ENCODE results near the gene TRPM5.

TRPM5 gene

DNA sequence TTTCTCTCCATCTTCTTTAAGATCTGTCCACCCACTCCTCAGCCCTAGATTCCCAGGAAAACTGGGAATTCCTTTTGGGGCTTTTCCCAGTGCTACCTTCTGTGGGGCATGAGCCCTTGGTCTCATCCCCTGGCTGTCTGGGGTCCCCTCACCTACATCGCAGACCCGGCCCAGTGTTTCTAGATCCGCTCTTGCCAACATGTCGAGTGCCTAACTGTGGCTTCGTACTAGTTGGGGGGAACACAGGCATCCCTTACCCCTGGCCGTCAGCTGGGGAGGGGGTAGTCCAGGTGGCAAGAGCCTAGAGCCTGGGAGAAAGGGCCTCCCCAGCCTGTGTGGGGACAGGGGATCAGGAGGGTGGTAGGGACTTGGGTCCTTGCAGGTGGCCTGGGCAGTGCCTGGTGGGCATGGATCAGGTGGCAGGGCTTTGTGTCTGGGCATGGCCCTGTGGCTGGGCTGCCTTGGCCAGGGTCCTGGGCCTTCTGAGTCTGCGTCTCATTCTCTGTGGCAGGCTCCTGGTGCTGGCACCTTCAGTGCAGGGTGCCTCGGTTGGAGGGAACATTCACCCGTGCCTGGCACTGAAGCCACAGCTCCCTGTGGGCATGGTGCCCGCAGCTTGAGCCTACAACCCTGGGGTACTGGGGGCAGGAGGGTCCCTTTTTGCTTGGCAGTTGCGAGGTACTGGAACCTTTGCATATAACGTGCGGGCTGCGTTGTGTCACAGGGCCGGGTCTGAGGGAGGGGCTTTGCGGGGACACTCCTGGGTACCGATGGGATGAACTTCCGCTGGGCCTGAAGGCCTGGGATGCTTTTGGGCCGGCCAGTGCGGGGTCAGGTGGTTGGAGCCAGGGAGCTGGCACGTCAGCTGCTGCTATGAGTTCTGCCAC is 4.6 kb upstream of the TRPM5 start:
- H3K4me1 ChIP-seq (ENCODE audit: control insufficient read depth, low read depth, low read length), result no peaks in the 10 kb centered on the region
- no peak overlapping the region for H3K9ac ChIP-seq (ENCODE audit: low read length)
- H3K9me3 ChIP-seq (ENCODE audit: control insufficient read depth, low read depth, low read length), result no peaks in the 10 kb centered on the region
- no peaks in the 10 kb centered on the region for H3K36me3 ChIP-seq (ENCODE audit: control insufficient read depth, low read depth, low read length)
- H3K27me3 ChIP-seq (ENCODE audit: control insufficient read depth, insufficient read depth, low read length), result peaks cover 89% of the 10 kb centered on the region
- no peak overlapping the region for H3K4me3 ChIP-seq (ENCODE audit: low read length)
- H3K27ac ChIP-seq (ENCODE audit: low read length), result no peak overlapping the region

DNA sequence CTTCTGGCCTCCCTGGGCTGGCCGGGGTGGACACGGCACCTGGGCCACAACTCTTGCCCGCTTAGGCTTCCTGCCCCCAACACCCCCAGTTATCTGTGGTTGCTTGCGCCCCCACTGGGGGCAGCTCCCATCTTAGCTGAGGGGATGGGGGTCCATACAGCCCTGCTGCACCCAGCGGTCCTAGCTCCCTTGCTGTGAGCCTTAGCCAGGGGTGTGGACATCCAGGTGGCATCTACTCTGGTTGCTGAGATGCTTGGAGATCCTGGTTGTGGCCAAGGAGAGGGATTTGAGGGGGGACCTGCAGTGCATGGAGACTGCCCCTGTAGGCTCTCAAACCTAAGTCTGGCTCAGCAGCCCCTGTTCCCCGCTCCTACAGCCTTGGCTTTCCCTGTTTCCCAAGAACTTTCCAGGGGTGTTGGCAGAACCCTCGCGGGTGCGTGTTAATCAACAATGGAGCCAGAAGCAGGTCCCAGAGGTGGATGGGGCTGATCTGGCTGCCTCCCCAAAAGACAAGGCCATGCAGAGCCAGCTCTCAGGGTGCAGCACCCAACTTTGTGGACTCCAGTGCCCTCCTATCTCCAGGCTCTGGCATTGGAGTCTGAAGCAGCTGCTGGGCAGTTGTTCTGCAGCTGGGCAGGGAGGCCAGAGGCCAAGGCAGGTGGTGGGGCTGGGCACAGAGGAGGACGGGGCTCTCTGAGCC is 3.8 kb upstream of the TRPM5 start:
- H3K27me3 ChIP-seq (ENCODE audit: control insufficient read depth, insufficient read depth, low read length), result peaks cover 89% of the 10 kb centered on the region

DNA sequence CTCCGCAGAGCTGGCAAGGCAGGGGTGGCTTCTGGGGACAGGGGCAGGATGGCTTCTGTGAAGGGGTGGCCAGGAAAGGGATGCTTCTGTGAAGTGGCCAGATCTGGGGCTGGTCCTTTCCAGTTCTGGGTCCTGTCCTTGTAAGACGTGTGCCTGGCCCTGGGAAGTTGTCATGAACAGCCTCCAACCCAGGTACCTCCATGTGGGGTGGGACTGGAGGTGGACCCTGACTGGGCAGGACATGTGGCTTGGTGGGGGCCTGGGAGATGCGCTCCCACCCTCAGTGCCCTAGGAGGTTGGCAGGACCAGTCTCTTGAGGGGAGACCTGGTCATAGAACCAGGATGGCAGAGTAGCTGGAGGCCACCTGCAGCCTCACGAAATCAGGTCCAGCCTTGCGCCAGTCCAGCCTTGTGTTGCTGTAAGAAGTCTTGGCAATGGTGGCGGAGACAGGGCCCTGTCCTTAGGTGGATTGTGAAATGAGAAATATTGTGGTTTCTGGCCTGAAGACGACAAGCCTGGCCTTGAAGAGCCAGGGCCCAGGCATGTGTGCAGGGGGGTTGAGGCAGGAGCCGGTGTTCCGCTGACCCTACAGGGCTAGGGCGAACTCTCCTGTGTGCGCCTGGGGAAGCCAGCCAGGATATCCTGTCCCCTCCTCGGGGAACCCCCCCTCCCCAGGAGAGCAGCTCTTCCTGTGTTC is 3.1 kb upstream of the TRPM5 start:
- no peaks in the 10 kb centered on the region for H3K9me3 ChIP-seq (ENCODE audit: control insufficient read depth, low read depth, low read length)
- H3K27ac ChIP-seq (ENCODE audit: low read length), result no peak overlapping the region
- no peaks in the 10 kb centered on the region for H3K36me3 ChIP-seq (ENCODE audit: control insufficient read depth, low read depth, low read length)
- H3K9ac ChIP-seq (ENCODE audit: low read length), result no peak overlapping the region
- H3K4me1 ChIP-seq (ENCODE audit: control insufficient read depth, low read depth, low read length), result no peaks in the 10 kb centered on the region
- H3K4me3 ChIP-seq (ENCODE audit: low read length), result no peak overlapping the region
- H3K27me3 ChIP-seq (ENCODE audit: control insufficient read depth, insufficient read depth, low read length), result peaks cover 90% of the 10 kb centered on the region

More for the DNA sequence above, 3.8 kb upstream of the TRPM5 start:
- Histone ChIP-seq H3K36me3 (ENCODE audit: control insufficient read depth, low read depth, low read length) (no peaks in the 10 kb centered on the region), H3K9me3 (ENCODE audit: control insufficient read depth, low read depth, low read length) (no peaks in the 10 kb centered on the region), H3K9ac (ENCODE audit: low read length) (no peak overlapping the region), H3K4me3 (ENCODE audit: low read length) (no peak overlapping the region), H3K27ac (ENCODE audit: low read length) (no peak overlapping the region), H3K4me1 (ENCODE audit: control insufficient read depth, low read depth, low read length) (no peaks in the 10 kb centered on the region)

DNA sequence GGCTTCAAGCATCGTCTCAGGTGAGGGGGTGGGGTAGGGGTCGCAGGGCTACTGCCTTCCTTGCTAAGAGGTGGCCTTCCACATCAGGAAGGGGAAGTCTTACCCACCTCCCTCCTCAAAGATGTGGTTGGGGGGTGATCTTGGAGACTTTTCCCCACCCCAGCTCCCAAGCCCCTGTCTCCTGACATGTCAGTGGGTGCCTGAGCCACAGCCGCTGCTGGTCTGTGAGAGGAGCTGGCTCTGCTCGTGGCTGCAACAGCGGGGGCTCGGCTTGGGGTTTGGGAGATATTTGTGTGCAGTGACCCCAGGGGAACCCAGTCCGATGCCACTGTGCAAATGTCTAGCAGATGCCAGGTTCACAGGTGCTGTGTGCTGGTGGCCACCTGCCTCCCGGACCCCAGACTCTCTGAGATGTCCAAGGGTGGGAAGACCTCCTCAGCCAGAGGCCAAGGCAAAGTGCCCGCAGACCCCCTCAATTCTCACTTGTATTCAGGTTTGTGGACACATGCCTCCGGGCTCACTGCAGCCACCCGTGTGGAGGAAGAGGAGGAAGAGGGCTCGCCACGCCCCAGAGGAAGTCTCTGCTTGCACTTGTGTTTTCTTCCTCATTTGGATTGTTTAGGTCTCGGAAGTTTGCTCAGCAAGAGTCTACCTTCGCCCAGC is 2.4 kb upstream of the TRPM5 start:
- Histone ChIP-seq H3K4me1 (ENCODE audit: control insufficient read depth, low read depth, low read length) (no peaks in the 10 kb centered on the region), H3K9me3 (ENCODE audit: control insufficient read depth, low read depth, low read length) (no peaks in the 10 kb centered on the region), H3K9ac (ENCODE audit: low read length) (no peak overlapping the region), H3K4me3 (ENCODE audit: low read length) (no peak overlapping the region), H3K27me3 (ENCODE audit: control insufficient read depth, insufficient read depth, low read length) (peaks cover 90% of the 10 kb centered on the region), H3K27ac (ENCODE audit: low read length) (no peak overlapping the region), H3K36me3 (ENCODE audit: control insufficient read depth, low read depth, low read length) (no peaks in the 10 kb centered on the region)

DNA sequence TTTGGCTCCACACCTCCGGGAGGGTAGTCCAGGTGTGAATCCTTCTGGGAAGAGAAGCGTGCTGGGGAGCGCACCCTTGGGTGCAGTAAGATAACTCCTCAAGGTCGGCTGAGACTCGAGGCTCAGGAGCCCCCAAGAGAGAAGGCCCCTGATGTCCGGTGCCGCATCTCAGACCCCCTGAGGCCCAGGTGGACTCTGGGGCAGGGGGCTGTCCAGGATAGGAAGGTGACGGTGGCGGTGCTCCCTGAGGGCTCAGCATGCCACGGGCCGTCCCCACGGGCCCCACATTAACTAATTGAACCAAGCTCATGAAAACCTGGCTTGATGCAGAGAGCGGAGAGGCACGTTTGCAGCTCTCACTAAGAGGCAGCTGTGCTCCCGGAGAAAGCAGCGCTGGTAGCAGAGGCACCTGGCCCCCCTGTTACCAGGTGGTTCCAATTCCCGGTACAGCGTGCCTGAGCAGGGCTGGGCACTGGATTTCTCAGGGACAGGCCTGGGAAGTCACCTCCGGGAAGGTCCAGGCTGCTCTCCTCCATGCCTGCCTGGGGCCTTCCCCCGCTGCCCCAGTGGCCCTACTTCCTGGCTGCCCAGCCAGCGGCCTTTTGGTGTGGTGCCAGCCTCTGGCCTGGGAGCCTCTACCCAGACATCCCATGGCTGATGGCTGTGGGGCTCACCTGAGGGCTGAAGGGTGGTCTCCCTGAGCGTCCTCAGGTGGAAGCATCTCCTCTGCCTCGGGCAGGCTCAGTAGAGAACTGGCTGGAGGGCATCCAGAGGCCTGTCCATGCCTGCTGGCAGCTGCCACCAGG is 1.6 kb upstream of the TRPM5 start:
- H3K27ac ChIP-seq (ENCODE audit: low read length), result no peak overlapping the region

DNA sequence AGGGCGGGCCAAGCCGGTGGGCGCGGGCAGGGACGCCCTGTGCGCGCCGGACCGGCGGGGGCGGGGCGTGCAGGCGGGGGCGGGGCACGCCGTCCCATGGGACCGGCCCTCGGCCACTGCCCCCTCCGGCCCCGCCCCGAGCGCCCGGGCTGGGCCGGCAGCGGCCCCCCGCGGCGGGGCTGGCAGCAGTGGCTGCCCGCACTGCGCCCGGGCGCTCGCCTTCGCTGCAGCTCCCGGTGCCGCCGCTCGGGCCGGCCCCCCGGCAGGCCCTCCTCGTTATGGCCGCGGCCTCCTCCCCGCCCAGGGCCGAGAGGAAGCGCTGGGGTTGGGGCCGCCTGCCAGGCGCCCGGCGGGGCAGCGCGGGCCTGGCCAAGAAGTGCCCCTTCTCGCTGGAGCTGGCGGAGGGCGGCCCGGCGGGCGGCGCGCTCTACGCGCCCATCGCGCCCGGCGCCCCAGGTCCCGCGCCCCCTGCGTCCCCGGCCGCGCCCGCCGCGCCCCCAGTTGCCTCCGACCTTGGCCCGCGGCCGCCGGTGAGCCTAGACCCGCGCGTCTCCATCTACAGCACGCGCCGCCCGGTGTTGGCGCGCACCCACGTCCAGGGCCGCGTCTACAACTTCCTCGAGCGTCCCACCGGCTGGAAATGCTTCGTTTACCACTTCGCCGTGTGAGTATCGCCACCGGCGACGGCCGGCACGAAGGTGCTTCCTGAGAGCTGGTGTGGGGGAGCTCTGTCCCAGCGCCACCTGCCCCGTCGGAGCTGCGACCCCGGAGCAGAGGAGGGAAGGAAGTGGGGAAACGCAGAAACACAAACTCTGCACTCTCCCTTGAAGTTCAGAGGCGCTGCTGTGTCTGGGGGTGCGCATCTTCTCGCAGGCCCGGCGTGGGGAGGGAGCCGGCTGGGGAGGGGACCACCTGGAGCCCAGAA is 769 bp upstream of the TRPM5 start, which contains the start of gene KCNQ1:
KCNQ1 (plus strand) TSS at position 188 of the 925 bp plus-strand sequence; CDS start at position 279, 91 bp downstream.
- no peak within 1 kb of the TSS for H3K9ac ChIP-seq (ENCODE audit: low read length)
- no peak within 1 kb of the TSS for H3K27ac ChIP-seq (ENCODE audit: low read length)
- no peaks in the 10 kb centered on the region for H3K36me3 ChIP-seq (ENCODE audit: control insufficient read depth, low read depth, low read length)
- no peaks in the 10 kb centered on the region for H3K4me1 ChIP-seq (ENCODE audit: control insufficient read depth, low read depth, low read length)
- peaks cover 77% of the 10 kb centered on the region for H3K27me3 ChIP-seq (ENCODE audit: control insufficient read depth, insufficient read depth, low read length)
- peak within 1 kb of the TSS; percentile 41 for H3K4me3 ChIP-seq (ENCODE audit: low read length)
- no peaks in the 10 kb centered on the region for H3K9me3 ChIP-seq (ENCODE audit: control insufficient read depth, low read depth, low read length)

More for the DNA sequence above, 1.6 kb upstream of the TRPM5 start:
- H3K27me3 ChIP-seq (ENCODE audit: control insufficient read depth, insufficient read depth, low read length), result peaks cover 83% of the 10 kb centered on the region
- no peak overlapping the region for H3K9ac ChIP-seq (ENCODE audit: low read length)
- H3K9me3 ChIP-seq (ENCODE audit: control insufficient read depth, low read depth, low read length), result no peaks in the 10 kb centered on the region
- H3K4me1 ChIP-seq (ENCODE audit: control insufficient read depth, low read depth, low read length), result no peaks in the 10 kb centered on the region
- no peaks in the 10 kb centered on the region for H3K36me3 ChIP-seq (ENCODE audit: control insufficient read depth, low read depth, low read length)
- peak overlapping the region; percentile 38 for H3K4me3 ChIP-seq (ENCODE audit: low read length)

DNA sequence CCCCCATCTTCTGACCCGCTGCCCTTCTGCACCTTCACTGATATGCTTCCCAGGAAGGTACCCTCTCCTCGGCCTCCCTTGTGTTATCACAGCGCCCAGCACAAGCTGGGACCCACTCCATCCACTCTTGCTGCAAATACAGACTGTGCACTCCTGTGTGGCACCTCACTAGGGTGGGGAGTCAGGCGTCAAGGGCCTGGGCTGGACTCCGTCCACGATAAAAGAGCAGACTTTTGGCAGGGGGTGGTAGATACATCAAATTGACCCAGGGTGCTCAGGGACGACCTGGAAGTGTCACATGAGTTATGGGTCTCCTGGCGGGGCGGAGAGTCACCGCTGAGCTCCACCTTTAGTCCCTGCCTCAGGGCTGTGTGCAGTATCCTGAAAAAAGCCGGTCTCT is 908 bp downstream of the TRPM5 start:
- Histone ChIP-seq H3K36me3 (ENCODE audit: control insufficient read depth, low read depth, low read length) (no peaks in the 10 kb centered on the region), H3K27me3 (ENCODE audit: control insufficient read depth, insufficient read depth, low read length) (peaks cover 66% of the 10 kb centered on the region), H3K4me3 (ENCODE audit: low read length) (no peak overlapping the region)

DNA sequence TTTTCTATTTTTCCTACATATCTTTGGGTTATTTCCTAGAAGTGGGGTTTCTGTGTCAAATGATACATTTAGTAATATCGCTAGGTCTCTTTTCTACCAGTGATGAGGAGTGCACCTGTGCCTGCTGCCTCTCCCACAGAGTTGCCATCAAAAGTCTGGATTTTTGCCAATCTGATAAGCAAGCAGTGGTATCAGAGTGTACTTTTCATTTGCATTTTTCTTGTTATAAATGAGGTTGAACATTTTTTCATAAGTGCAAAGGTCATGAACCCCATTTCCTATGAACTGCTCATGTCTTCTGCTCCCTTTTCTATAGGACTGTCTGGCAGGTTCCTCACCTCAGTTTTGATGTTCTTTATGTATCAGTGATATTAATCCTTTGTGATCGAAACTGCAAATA is 1.7 kb downstream of the TRPM5 start:
- H3K9ac ChIP-seq (ENCODE audit: low read length), result no peak overlapping the region
- H3K4me3 ChIP-seq (ENCODE audit: low read length), result no peak overlapping the region
- no peaks in the 10 kb centered on the region for H3K36me3 ChIP-seq (ENCODE audit: control insufficient read depth, low read depth, low read length)
- H3K27ac ChIP-seq (ENCODE audit: low read length), result no peak overlapping the region
- no peaks in the 10 kb centered on the region for H3K9me3 ChIP-seq (ENCODE audit: control insufficient read depth, low read depth, low read length)
- no peaks in the 10 kb centered on the region for H3K4me1 ChIP-seq (ENCODE audit: control insufficient read depth, low read depth, low read length)
- peaks cover 64% of the 10 kb centered on the region for H3K27me3 ChIP-seq (ENCODE audit: control insufficient read depth, insufficient read depth, low read length)

More for the DNA sequence above, 908 bp downstream of the TRPM5 start:
- Histone ChIP-seq H3K9ac (ENCODE audit: low read length) (no peak overlapping the region), H3K4me1 (ENCODE audit: control insufficient read depth, low read depth, low read length) (no peaks in the 10 kb centered on the region), H3K9me3 (ENCODE audit: control insufficient read depth, low read depth, low read length) (no peaks in the 10 kb centered on the region), H3K27ac (ENCODE audit: low read length) (no peak overlapping the region)

DNA sequence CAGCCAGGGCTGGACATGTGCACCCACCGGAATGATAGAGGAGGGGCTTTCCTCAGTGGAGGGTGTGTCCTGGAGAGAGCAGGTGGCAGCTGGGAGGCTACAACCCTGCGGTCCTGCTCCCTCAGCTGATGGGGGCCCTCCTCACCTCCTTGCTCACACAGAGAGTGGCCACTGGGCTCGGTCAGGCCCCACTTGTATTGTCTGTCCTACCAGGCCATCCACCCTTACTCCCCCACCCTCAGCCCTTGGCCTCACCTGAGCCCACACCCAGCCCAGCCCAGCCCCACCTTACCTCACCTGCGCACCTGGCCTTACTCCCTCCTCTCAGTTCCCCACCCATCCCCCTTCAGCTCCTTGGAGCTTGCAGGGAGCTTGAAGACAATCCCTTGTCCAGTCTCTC is 3.1 kb downstream of the TRPM5 start:
- no peaks in the 10 kb centered on the region for H3K9me3 ChIP-seq (ENCODE audit: control insufficient read depth, low read depth, low read length)
- H3K27ac ChIP-seq (ENCODE audit: low read length), result no peak overlapping the region
- H3K4me3 ChIP-seq (ENCODE audit: low read length), result no peak overlapping the region
- no peaks in the 10 kb centered on the region for H3K36me3 ChIP-seq (ENCODE audit: control insufficient read depth, low read depth, low read length)
- H3K27me3 ChIP-seq (ENCODE audit: control insufficient read depth, insufficient read depth, low read length), result peaks cover 55% of the 10 kb centered on the region
- H3K4me1 ChIP-seq (ENCODE audit: control insufficient read depth, low read depth, low read length), result no peaks in the 10 kb centered on the region
- H3K9ac ChIP-seq (ENCODE audit: low read length), result no peak overlapping the region

DNA sequence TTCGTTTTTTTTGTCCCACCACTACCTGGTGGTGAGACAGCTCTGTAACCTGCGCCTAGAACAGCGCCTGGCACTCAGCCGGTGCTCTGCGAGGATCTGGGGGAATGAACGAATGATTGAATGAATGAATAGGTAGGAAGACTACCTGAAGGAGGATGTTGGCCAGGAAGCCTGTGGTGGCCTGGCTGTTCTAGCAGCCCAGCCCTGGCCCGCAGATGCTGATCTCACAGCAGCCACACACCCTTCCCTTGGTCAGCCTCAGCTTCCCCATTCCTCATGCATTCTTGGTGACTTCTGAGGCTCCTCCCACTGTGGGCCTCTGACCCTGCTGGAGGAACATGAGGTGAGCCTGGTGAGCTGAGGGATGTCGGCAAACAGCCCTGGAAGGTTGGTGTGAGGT is 3.7 kb downstream of the TRPM5 start:
- no peaks in the 10 kb centered on the region for H3K4me1 ChIP-seq (ENCODE audit: control insufficient read depth, low read depth, low read length)
- no peaks in the 10 kb centered on the region for H3K9me3 ChIP-seq (ENCODE audit: control insufficient read depth, low read depth, low read length)
- H3K4me3 ChIP-seq (ENCODE audit: low read length), result no peak overlapping the region
- H3K36me3 ChIP-seq (ENCODE audit: control insufficient read depth, low read depth, low read length), result no peaks in the 10 kb centered on the region
- H3K9ac ChIP-seq (ENCODE audit: low read length), result no peak overlapping the region
- H3K27ac ChIP-seq (ENCODE audit: low read length), result no peak overlapping the region
- H3K27me3 ChIP-seq (ENCODE audit: control insufficient read depth, insufficient read depth, low read length), result peaks cover 49% of the 10 kb centered on the region
